ENCODE measurements around the gene ASTE1.

- no peak for TF ChIP-seq SREBF2 (CRISPR knock-in tag; IDR thresholded peaks at IDR 0.05)
- no peak for TF ChIP-seq SMAD4 (CRISPR knock-in tag; conservative IDR thresholded peaks at IDR 0.05)
- TF ChIP-seq CEBPB (tag; IDR thresholded peaks at IDR 0.05): no peak
- no peak for TF ChIP-seq MYC (IDR thresholded peaks at IDR 0.05; ENCODE audit: low read depth, low read length)
- TF ChIP-seq MYC (CRISPR knock-in tag; IDR thresholded peaks at IDR 0.05; ENCODE audit: borderline replicate concordance, low read depth): no peak
- no peak for TF ChIP-seq CTCF (IDR thresholded peaks at IDR 0.05 in 2 of 3, conservative IDR thresholded peaks at IDR 0.05 in 1 of 3; ENCODE audit: insufficient read depth in 2 of 3, low read depth in 1 of 3, low read length in 3 of 3)
- TF ChIP-seq MXI1 (IDR thresholded peaks at IDR 0.05; ENCODE audit: low read depth, low read length): no peak
- TF ChIP-seq ZNF766 (CRISPR knock-in tag; conservative IDR thresholded peaks at IDR 0.05): no peak
- TF ChIP-seq POLR2A (conservative IDR thresholded peaks at IDR 0.05): no peak
- TF ChIP-seq, protein P1, sequence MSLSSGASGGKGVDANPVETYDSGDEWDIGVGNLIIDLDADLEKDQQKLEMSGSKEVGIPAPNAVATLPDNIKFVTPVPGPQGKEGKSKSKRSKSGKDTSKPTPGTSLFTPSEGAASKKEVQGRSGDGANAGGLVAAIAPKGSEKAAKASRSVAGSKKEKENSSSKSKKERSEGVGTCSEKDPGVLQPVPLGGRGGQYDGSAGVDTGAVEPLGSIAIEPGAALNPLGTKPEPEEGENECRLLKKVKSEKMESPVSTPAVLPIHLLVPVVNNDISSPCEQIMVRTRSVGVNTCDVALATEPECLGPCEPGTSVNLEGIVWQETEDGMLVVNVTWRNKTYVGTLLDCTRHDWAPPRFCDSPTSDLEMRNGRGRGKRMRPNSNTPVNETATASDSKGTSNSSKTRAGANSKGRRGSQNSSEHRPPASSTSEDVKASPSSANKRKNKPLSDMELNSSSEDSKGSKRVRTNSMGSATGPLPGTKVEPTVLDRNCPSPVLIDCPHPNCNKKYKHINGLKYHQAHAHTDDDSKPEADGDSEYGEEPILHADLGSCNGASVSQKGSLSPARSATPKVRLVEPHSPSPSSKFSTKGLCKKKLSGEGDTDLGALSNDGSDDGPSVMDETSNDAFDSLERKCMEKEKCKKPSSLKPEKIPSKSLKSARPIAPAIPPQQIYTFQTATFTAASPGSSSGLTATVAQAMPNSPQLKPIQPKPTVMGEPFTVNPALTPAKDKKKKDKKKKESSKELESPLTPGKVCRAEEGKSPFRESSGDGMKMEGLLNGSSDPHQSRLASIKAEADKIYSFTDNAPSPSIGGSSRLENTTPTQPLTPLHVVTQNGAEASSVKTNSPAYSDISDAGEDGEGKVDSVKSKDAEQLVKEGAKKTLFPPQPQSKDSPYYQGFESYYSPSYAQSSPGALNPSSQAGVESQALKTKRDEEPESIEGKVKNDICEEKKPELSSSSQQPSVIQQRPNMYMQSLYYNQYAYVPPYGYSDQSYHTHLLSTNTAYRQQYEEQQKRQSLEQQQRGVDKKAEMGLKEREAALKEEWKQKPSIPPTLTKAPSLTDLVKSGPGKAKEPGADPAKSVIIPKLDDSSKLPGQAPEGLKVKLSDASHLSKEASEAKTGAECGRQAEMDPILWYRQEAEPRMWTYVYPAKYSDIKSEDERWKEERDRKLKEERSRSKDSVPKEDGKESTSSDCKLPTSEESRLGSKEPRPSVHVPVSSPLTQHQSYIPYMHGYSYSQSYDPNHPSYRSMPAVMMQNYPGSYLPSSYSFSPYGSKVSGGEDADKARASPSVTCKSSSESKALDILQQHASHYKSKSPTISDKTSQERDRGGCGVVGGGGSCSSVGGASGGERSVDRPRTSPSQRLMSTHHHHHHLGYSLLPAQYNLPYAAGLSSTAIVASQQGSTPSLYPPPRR (CRISPR knock-in tag; IDR thresholded peaks at IDR 0.05; ENCODE audit: borderline replicate concordance): no peak
- no peak for TF ChIP-seq MCM2 (IDR thresholded peaks at IDR 0.05; ENCODE audit: low read depth)
- TF ChIP-seq U2AF2 (optimal IDR thresholded peaks at IDR 0.05; ENCODE audit: low read depth, low read length): no peak
- TF ChIP-seq, protein P2, sequence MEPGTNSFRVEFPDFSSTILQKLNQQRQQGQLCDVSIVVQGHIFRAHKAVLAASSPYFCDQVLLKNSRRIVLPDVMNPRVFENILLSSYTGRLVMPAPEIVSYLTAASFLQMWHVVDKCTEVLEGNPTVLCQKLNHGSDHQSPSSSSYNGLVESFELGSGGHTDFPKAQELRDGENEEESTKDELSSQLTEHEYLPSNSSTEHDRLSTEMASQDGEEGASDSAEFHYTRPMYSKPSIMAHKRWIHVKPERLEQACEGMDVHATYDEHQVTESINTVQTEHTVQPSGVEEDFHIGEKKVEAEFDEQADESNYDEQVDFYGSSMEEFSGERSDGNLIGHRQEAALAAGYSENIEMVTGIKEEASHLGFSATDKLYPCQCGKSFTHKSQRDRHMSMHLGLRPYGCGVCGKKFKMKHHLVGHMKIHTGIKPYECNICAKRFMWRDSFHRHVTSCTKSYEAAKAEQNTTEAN (CRISPR knock-in tag; IDR thresholded peaks at IDR 0.05): no peak
- no peak for TF ChIP-seq TAF1 (IDR thresholded peaks at IDR 0.05; ENCODE audit: control insufficient read depth, extremely low read depth, insufficient read depth, low read length, severe bottlenecking)
- TF ChIP-seq JUND (IDR thresholded peaks at IDR 0.05; ENCODE audit: borderline replicate concordance, low read depth, low read length): no peak
- TF ChIP-seq JUND (tag; IDR thresholded peaks at IDR 0.05; ENCODE audit: borderline replicate concordance, low read depth, low read length): no peak
Measured at GRCh38 chr3:130973406-130973805, 53.2 kb downstream of the ASTE1 start.

Data from K562 (cell line).